Measurements from ENCODE around the gene TMEM185B.
A peak's percentile ranks its signal among the peaks of the same experiment; 100 is the strongest.

GRCh38 chr2:120238728-120239487 is 15.7 kb upstream of the TMEM185B start:
- no peak for TF ChIP-seq CTCF (IDR thresholded peaks at IDR 0.05)
- peak; percentile 44 to 91 for TF ChIP-seq POLR2A (IDR thresholded peaks at IDR 0.05)
